ENCODE measurements around the gene APOOL.

- TF ChIP-seq CTCF (optimal IDR thresholded peaks at IDR 0.05 in 1 of 3, IDR thresholded peaks at IDR 0.05 in 1 of 3, conservative IDR thresholded peaks at IDR 0.05 in 1 of 3; ENCODE audit: extremely low read depth in 1 of 3, insufficient read depth in 2 of 3, low read length in 3 of 3): no peak
- no peak for TF ChIP-seq EZH2 (IDR thresholded peaks at IDR 0.05; ENCODE audit: low read length)
These were observed 20.4 kb downstream of the APOOL start for GRCh38 chrX:85024044-85024443.

Measured in keratinocyte (primary cell).